ENCODE results near the gene RNF19B. TPM values are rescaled to one million over a fixed set of nuclear protein-coding genes. Genes with fewer than 3 reads are reported as not detected.
A peak's percentile ranks its signal among the peaks of the same experiment; 100 is the strongest.

Gene RNF19B
- total and polyA plus RNA-seq, 12 donors = 4.7 to 36.5 (median 23.0) TPM

DNA sequence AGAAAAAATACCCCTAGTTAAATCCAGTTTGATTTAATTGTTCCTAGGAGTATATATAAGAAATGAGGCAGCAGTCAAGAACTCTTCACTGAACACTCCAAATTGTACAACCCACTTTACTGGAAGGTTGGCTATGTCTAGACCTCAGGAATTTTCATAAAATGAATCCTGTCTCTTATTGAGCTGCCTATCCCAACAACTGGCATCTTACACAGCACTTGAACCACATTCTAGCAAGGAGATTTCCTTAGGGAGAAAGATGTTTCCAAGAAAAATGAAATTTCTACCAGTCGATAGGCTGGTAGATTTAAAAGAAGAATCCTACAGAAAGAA lies 16.3 kb downstream of the RNF19B start:
- intact Hi-C loops (cut with DNase I) = loop anchor here in 1 of 2 donors (10.0 kb wide), 1 partner anchor 56 kb away; no protein-coding TSS in a partner anchor
- no peak overlapping the region for H3K4me3 ChIP-seq
- no peaks in the 10 kb centered on the region for H3K27me3 ChIP-seq
- peak overlapping the region in 4 of 5 donors; percentile 32 to 63 (median 46) for H3K27ac ChIP-seq
- peaks cover 0 to 33% of the 10 kb centered on the region in 2 donors for H3K36me3 ChIP-seq (replicated peaks in 1 of 2)
- DNase-seq = no peak
- no peaks in the 10 kb centered on the region for H3K9me3 ChIP-seq (replicated peaks in 1 of 3)
- 81 to 97% (median 95%) methylated on average over 1 of the region's 1 CpG for WGBS, 4 donors
- TF ChIP-seq POLR2A (IDR thresholded peaks at IDR 0.05) = no peak
- TF ChIP-seq, protein P1, sequence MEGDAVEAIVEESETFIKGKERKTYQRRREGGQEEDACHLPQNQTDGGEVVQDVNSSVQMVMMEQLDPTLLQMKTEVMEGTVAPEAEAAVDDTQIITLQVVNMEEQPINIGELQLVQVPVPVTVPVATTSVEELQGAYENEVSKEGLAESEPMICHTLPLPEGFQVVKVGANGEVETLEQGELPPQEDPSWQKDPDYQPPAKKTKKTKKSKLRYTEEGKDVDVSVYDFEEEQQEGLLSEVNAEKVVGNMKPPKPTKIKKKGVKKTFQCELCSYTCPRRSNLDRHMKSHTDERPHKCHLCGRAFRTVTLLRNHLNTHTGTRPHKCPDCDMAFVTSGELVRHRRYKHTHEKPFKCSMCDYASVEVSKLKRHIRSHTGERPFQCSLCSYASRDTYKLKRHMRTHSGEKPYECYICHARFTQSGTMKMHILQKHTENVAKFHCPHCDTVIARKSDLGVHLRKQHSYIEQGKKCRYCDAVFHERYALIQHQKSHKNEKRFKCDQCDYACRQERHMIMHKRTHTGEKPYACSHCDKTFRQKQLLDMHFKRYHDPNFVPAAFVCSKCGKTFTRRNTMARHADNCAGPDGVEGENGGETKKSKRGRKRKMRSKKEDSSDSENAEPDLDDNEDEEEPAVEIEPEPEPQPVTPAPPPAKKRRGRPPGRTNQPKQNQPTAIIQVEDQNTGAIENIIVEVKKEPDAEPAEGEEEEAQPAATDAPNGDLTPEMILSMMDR (IDR thresholded peaks at IDR 0.05) = no peak
- peaks cover 9 to 39% of the 10 kb centered on the region in 2 donors for H3K4me1 ChIP-seq (replicated peaks in 1 of 2)

- DNase-seq = no peak
- peaks cover 0 to 37% of the 10 kb centered on the region in 2 donors for H3K36me3 ChIP-seq (replicated peaks in 1 of 2)
- no peak for TF ChIP-seq POLR2A (IDR thresholded peaks at IDR 0.05)
- TF ChIP-seq, protein P1 (IDR thresholded peaks at IDR 0.05) = no peak
- no peak overlapping the region for H3K4me3 ChIP-seq
- no peaks in the 10 kb centered on the region for H3K9me3 ChIP-seq (replicated peaks in 1 of 3)
- no peaks in the 10 kb centered on the region for H3K27me3 ChIP-seq
- intact Hi-C loops (cut with DNase I) = loop anchor here in 1 of 2 donors (10.0 kb wide), 1 partner anchor 57 kb away; no protein-coding TSS in a partner anchor
- 78 to 84% (median 81%) methylated on average over 6 of the region's 6 CpGs for WGBS, 4 donors
- peaks cover 9 to 36% of the 10 kb centered on the region in 2 donors for H3K4me1 ChIP-seq (replicated peaks in 1 of 2)
- H3K27ac ChIP-seq = peak overlapping the region in 2 of 5 donors; percentile 58 to 63
Observed at GRCh38 chr1:32947669-32948389, 16.8 kb downstream of the RNF19B start.

DNA sequence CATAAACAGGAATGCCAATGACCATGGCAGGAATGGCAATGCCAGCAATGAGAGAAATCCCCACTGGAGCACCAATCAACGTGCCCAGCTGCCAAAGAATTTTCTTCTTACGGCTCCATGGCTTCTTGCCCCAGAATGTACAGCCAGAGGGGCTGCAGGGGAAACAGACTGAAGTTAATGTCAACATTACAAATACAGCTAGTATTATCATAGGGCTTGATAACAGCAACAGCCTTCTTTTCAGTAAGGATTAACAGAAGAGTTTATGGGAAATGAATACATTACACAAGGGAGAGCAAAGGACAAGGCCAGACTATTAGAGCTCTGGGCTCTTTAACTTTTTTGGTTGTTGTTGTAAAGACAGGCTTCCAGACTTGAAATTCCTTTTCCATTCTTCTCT lies 18.2 kb downstream of the RNF19B start:
- H3K36me3 ChIP-seq (replicated peaks in 1 of 2) = peaks cover 0 to 52% of the 10 kb centered on the region in 2 donors
- intact Hi-C loops (cut with DNase I) = loop anchor here in 1 of 2 donors (10.0 kb wide), 1 partner anchor 58 kb away; no protein-coding TSS in a partner anchor
- H3K27ac ChIP-seq = peak overlapping the region in 2 of 5 donors; percentile 19 to 24
- no peak for DNase-seq
- peaks cover 9 to 36% of the 10 kb centered on the region in 2 donors for H3K4me1 ChIP-seq (replicated peaks in 1 of 2)
- TF ChIP-seq, protein P1 (IDR thresholded peaks at IDR 0.05) = no peak
- TF ChIP-seq POLR2A (IDR thresholded peaks at IDR 0.05) = no peak
- H3K27me3 ChIP-seq = no peaks in the 10 kb centered on the region
- H3K4me3 ChIP-seq = no peak overlapping the region
- WGBS, 4 donors = 78 to 91% (median 83%) methylated on average over 2 of the region's 2 CpGs
- no peaks in the 10 kb centered on the region for H3K9me3 ChIP-seq (replicated peaks in 1 of 3)

- DNase-seq = no peak
- H3K27me3 ChIP-seq = no peaks in the 10 kb centered on the region
- intact Hi-C loops (cut with DNase I) = loop anchor here in 1 of 2 donors (10.0 kb wide), 1 partner anchor 61 kb away; no protein-coding TSS in a partner anchor
- H3K36me3 ChIP-seq (replicated peaks in 1 of 2) = peaks cover 0 to 67% of the 10 kb centered on the region in 2 donors
- H3K4me3 ChIP-seq = no peak overlapping the region
- no peaks in the 10 kb centered on the region for H3K9me3 ChIP-seq (replicated peaks in 1 of 3)
- peak overlapping the region in 2 of 5 donors; percentile 66 for H3K27ac ChIP-seq
- TF ChIP-seq POLR2A (IDR thresholded peaks at IDR 0.05) = no peak
- TF ChIP-seq, protein P1 (IDR thresholded peaks at IDR 0.05) = no peak
- peaks cover 9 to 42% of the 10 kb centered on the region in 2 donors for H3K4me1 ChIP-seq (replicated peaks in 1 of 2)
Observed at GRCh38 chr1:32944180-32944579, 20.4 kb downstream of the RNF19B start.
